GM10266 (cell line): ENCODE results near the gene KLHL33.
A peak's percentile ranks its signal among the peaks of the same experiment; 100 is the strongest.

Experiments used
- DNase-seq: peaks from one replicate; pipeline ENCODE4 v3.0.0; 2012; ENCODE audit errors: extremely low spot score
- CTCF ChIP-seq: IDR thresholded peaks from 2 replicates; pipeline ENCODE4 v1.5.1; 2012; ENCODE audit warnings: mild to moderate bottlenecking, low read depth; ENCODE audit not compliant: control insufficient read depth, insufficient read depth; ENCODE audit errors: missing control alignments

KLHL33 gene

GRCh38 chr14:20418501-20418909 is 17.5 kb downstream of the KLHL33 start:
- TF ChIP-seq CTCF: no peak
- DNase-seq: no peak

- no peak for DNase-seq
- TF ChIP-seq CTCF: no peak
These were observed 18.4 kb downstream of the KLHL33 start for GRCh38 chr14:20417250-20418186.

GRCh38 chr14:20416223-20416622 is 19.7 kb downstream of the KLHL33 start:
- TF ChIP-seq CTCF: no peak
- DNase-seq: no peak

GRCh38 chr14:20415782-20416206 is 20.2 kb downstream of the KLHL33 start:
- TF ChIP-seq CTCF: peak; percentile 72
- peak; percentile 61 for DNase-seq

- DNase-seq: no peak
- no peak for TF ChIP-seq CTCF
These were observed 22.3 kb downstream of the KLHL33 start for GRCh38 chr14:20413744-20414082.

GRCh38 chr14:20412876-20413743 is 22.9 kb downstream of the KLHL33 start, which contains the start of gene TEP1:
Gene TEP1 (minus strand): TSS chr14:20413501. CDS start chr14:20408439, 5,062 bp downstream.
- DNase-seq: peak; percentile 70
- no peak for TF ChIP-seq CTCF

GRCh38 chr14:20412411-20412810 is 23.6 kb downstream of the KLHL33 start:
- no peak for TF ChIP-seq CTCF
- DNase-seq: peak; percentile 47
